HT-29 (cell line): ENCODE data around the gene DAP3. TPM values are rescaled to one million over a fixed set of nuclear protein-coding genes. Genes with fewer than 3 reads are reported as not detected.
"Not testable (repeated sequence)": the region's sequence is repeated elsewhere in the genome, so short reads cannot be mapped to it uniquely, and the experiment has no call there.

ENCODE experiments used
- DNase-seq: peaks from one replicate; pipeline ENCODE4 v3.0.0-alpha.2; 2015; ENCODE audit warnings: low spot score
- total RNA-seq: library from RNA; depleted of rRNA; stranded (reverse); fragments of >200 nt; shearing (Covaris generic); gene quantifications from 2 replicates; pipeline ENCODE4 v1.2.3, GENCODE V29; 2014

The DAP3 gene
- total RNA-seq, 1 experiment from 2014 or later: 58.5 TPM

- no peak for DNase-seq
These were observed 28.1 kb downstream of the DAP3 start for GRCh38 chr1:155717041-155717440.

- not testable (repeated sequence) for DNase-seq
These were observed 29.7 kb downstream of the DAP3 start for GRCh38 chr1:155718524-155719115.

- DNase-seq: no peak
These were observed 30.8 kb downstream of the DAP3 start for GRCh38 chr1:155719703-155720102.

- DNase-seq: no peak
These were observed 36.3 kb downstream of the DAP3 start for GRCh38 chr1:155725142-155725541.

GRCh38 chr1:155729031-155729898, 40.4 kb downstream of the DAP3 start:
- DNase-seq: peak; percentile 85

- DNase-seq: no peak
These were observed 52.1 kb downstream of the DAP3 start for GRCh38 chr1:155740995-155741394.

GRCh38 chr1:155741908-155742307, 53.0 kb downstream of the DAP3 start:
- DNase-seq: no peak

- DNase-seq: no peak
These were observed 55.9 kb downstream of the DAP3 start for GRCh38 chr1:155744711-155745283.

- DNase-seq: peak; percentile 93
These were observed 56.7 kb downstream of the DAP3 start for GRCh38 chr1:155745284-155746228.

GRCh38 chr1:155747586-155747985, 58.7 kb downstream of the DAP3 start:
- DNase-seq: not testable (repeated sequence)

GRCh38 chr1:155748141-155748540, 59.2 kb downstream of the DAP3 start:
- not testable (repeated sequence) for DNase-seq

- DNase-seq: not testable (repeated sequence)
These were observed 70.1 kb downstream of the DAP3 start for GRCh38 chr1:155759017-155759416.

- no peak for DNase-seq
These were observed 71.2 kb downstream of the DAP3 start for GRCh38 chr1:155759966-155760630.

GRCh38 chr1:155760751-155761475, 72.0 kb downstream of the DAP3 start:
- no peak for DNase-seq

- no peak for DNase-seq
These were observed 73.0 kb downstream of the DAP3 start for GRCh38 chr1:155761736-155762405.

- DNase-seq: peak; percentile 44
These were observed 74.4 kb downstream of the DAP3 start for GRCh38 chr1:155763090-155763815.

- not testable (repeated sequence) for DNase-seq
These were observed 75.1 kb downstream of the DAP3 start for GRCh38 chr1:155763989-155764388.

- not testable (repeated sequence) for DNase-seq
These were observed 78.6 kb downstream of the DAP3 start for GRCh38 chr1:155767399-155767989.

GRCh38 chr1:155769257-155769656, 80.4 kb downstream of the DAP3 start:
- DNase-seq: no peak
